Measurements from ENCODE around the gene OR5AU1.

DNA sequence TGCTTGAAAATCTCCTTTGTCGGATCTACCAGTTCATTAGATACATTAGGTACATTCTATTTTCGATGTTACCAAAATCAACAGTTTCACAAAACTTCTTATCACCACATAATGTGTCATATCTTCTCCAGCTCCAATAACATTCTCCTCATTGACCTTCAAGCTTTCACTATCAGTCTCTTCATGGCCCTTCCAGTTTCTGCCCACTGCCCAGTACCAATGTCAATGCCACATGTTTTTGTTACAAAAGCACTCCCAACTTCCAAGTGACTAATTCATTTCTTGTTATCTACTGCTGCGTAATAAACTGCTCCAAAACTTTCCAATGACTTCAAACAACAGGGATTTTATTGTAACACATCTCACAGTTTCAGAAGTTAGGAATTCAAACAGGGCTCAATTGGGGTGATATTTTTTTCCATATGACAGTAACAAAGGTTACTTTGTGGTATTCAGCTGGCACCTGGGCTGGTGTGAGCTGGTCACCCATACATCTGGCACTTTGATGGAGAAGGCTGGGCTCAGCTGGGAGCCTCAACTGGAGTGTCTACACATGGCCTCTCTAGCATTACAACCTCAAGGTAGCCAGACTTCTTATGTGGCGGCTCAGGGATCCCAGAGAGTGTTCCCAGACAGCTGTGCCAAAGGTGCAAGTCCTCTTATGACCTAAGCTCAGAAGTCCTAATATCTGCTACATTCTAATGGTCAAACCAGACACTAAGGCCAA lies 6.1 kb downstream of the OR5AU1 start:
- TF ChIP-seq RAD21 (IDR thresholded peaks at IDR 0.05; ENCODE audit: low read depth) (no peak), YY1 (IDR thresholded peaks at IDR 0.05; ENCODE audit: low read depth) (no peak), CEBPB (IDR thresholded peaks at IDR 0.05) (no peak)
- TF ChIP-seq, protein P1, sequence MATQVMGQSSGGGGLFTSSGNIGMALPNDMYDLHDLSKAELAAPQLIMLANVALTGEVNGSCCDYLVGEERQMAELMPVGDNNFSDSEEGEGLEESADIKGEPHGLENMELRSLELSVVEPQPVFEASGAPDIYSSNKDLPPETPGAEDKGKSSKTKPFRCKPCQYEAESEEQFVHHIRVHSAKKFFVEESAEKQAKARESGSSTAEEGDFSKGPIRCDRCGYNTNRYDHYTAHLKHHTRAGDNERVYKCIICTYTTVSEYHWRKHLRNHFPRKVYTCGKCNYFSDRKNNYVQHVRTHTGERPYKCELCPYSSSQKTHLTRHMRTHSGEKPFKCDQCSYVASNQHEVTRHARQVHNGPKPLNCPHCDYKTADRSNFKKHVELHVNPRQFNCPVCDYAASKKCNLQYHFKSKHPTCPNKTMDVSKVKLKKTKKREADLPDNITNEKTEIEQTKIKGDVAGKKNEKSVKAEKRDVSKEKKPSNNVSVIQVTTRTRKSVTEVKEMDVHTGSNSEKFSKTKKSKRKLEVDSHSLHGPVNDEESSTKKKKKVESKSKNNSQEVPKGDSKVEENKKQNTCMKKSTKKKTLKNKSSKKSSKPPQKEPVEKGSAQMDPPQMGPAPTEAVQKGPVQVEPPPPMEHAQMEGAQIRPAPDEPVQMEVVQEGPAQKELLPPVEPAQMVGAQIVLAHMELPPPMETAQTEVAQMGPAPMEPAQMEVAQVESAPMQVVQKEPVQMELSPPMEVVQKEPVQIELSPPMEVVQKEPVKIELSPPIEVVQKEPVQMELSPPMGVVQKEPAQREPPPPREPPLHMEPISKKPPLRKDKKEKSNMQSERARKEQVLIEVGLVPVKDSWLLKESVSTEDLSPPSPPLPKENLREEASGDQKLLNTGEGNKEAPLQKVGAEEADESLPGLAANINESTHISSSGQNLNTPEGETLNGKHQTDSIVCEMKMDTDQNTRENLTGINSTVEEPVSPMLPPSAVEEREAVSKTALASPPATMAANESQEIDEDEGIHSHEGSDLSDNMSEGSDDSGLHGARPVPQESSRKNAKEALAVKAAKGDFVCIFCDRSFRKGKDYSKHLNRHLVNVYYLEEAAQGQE (IDR thresholded peaks at IDR 0.05; ENCODE audit: low read depth) = no peak
